ENCODE measurements around the gene TRAPPC3L.

Gene TRAPPC3L

DNA sequence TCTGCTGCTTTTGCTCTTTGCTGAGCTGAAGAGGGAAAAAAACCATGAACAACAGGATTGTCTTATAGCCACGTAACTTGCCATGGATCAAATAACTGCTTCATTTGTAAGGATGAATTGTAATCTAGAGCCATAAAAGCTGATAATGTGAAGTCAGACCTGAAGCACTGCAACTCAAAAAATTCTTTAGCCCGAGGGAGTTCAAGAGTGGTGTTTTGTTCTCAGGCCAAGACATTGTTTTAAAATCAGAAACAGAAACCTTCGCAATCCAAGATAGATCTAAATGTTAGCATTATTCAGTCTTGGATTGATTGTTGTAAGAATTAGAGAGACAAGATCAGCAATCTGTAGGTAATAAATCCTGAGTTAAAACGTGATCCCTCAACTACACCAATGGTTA is at the start of gene TRAPPC3L:
Gene TRAPPC3L (minus strand): TSS at position 34 of the 400 bp plus-strand sequence. CDS start 170 bp downstream, outside the sequence.
- H3K4me3 ChIP-seq = no peak within 1 kb of the TSS
- H3K9ac ChIP-seq (ENCODE audit: insufficient read length) = peak within 1 kb of the TSS; percentile 36
- no peak for DNase-seq (ENCODE audit: low read depth, low spot score)

DNA sequence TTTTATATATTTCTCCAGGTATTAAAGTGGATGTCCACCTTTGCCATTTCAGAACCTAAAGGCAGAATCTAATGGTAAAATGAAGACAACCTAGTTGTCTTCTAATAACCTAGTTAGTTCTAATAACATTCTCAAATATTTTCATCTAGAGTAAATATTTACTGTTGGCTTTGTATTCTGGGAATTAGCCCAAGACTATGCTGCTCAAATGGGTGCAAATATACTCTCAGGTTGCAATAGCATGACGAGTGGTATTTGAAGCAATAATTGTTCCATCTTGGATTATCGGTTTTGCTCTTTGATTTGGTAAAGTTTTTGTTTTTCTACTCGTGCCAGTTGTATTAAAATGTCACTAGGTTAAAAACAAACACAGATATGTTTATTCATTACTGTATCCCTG is 49.8 kb upstream of the TRAPPC3L start:
- H3K36me3 ChIP-seq (ENCODE audit: insufficient read depth, low read length) = peaks cover 32% of the 10 kb centered on the region

More for the DNA sequence above, at the start of gene TRAPPC3L:
- Histone ChIP-seq H3K9me3 (ENCODE audit: low read depth, low read length) (no peaks in the 10 kb centered on the region), H3K27ac (no peak within 1 kb of the TSS), H3K36me3 (ENCODE audit: insufficient read depth, low read length) (no peaks in the 10 kb centered on the region)
- TF ChIP-seq EZH2 (IDR thresholded peaks at IDR 0.05) (no peak), FOXP2 (optimal IDR thresholded peaks at IDR 0.05; ENCODE audit: control extremely low read depth, extremely low read length, insufficient read depth) (no peak), POLR2AphosphoS5 (IDR thresholded peaks at IDR 0.05; ENCODE audit: borderline replicate concordance, low read depth, low read length) (no peak)

DNA sequence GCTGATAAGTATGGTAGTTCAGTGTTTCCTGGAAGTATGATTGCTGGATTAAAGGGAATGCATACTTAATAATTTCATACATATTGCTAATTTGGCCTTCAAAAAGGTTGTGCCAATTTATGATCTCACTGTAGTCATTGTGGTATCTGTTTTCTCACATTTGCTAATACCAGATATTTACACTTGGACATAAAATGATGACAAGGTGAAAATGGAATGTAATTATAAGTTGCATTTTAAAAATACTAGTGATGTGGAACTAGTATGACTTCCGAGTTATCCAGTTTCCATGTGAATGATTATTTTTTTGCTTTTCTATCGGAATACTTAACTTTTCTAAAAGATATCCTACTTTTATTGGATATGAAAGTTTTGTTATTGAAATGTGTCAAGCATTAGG is 41.3 kb upstream of the TRAPPC3L start:
- Histone ChIP-seq H3K27ac (no peak overlapping the region), H3K36me3 (ENCODE audit: insufficient read depth, low read length) (peaks cover 72% of the 10 kb centered on the region), H3K9ac (ENCODE audit: insufficient read length) (no peak overlapping the region), H3K4me3 (no peak overlapping the region), H3K9me3 (ENCODE audit: low read depth, low read length) (no peaks in the 10 kb centered on the region)
- TF ChIP-seq POLR2AphosphoS5 (IDR thresholded peaks at IDR 0.05; ENCODE audit: borderline replicate concordance, low read depth, low read length) (no peak), FOXP2 (optimal IDR thresholded peaks at IDR 0.05; ENCODE audit: control extremely low read depth, extremely low read length, insufficient read depth) (no peak), EZH2 (IDR thresholded peaks at IDR 0.05) (no peak)
- DNase-seq (ENCODE audit: low read depth, low spot score) = no peak

More for the DNA sequence above, 49.8 kb upstream of the TRAPPC3L start:
- H3K9ac ChIP-seq (ENCODE audit: insufficient read length) = no peak overlapping the region
- no peak overlapping the region for H3K4me3 ChIP-seq
- TF ChIP-seq EZH2 (IDR thresholded peaks at IDR 0.05) (no peak), FOXP2 (optimal IDR thresholded peaks at IDR 0.05; ENCODE audit: control extremely low read depth, extremely low read length, insufficient read depth) (no peak), POLR2AphosphoS5 (IDR thresholded peaks at IDR 0.05; ENCODE audit: borderline replicate concordance, low read depth, low read length) (no peak)
- no peak overlapping the region for H3K27ac ChIP-seq
- no peaks in the 10 kb centered on the region for H3K9me3 ChIP-seq (ENCODE audit: low read depth, low read length)
- DNase-seq (ENCODE audit: low read depth, low spot score) = no peak

- Histone ChIP-seq H3K36me3 (ENCODE audit: insufficient read depth, low read length) (peaks cover 72% of the 10 kb centered on the region), H3K4me3 (no peak overlapping the region), H3K9me3 (ENCODE audit: low read depth, low read length) (no peaks in the 10 kb centered on the region), H3K27ac (no peak overlapping the region), H3K9ac (ENCODE audit: insufficient read length) (no peak overlapping the region)
- TF ChIP-seq EZH2 (IDR thresholded peaks at IDR 0.05) (no peak), FOXP2 (optimal IDR thresholded peaks at IDR 0.05; ENCODE audit: control extremely low read depth, extremely low read length, insufficient read depth) (no peak)
- DNase-seq (ENCODE audit: low read depth, low spot score) = no peak
Measured at GRCh38 chr6:116586276-116586675, 40.8 kb upstream of the TRAPPC3L start.

- Histone ChIP-seq H3K9me3 (ENCODE audit: low read depth, low read length) (no peaks in the 10 kb centered on the region), H3K27ac (0 out of 2 replicates have a peak overlapping the region, but pooled peaks have one; percentile 26), H3K36me3 (ENCODE audit: insufficient read depth, low read length) (peaks cover 64% of the 10 kb centered on the region), H3K9ac (ENCODE audit: insufficient read length) (no peak overlapping the region), H3K4me3 (no peak overlapping the region)
- no peak for TF ChIP-seq FOXP2 (optimal IDR thresholded peaks at IDR 0.05; ENCODE audit: control extremely low read depth, extremely low read length, insufficient read depth)
- DNase-seq (ENCODE audit: low read depth, low spot score) = no peak
Measured at GRCh38 chr6:116580198-116580597, 34.7 kb upstream of the TRAPPC3L start.

DNA sequence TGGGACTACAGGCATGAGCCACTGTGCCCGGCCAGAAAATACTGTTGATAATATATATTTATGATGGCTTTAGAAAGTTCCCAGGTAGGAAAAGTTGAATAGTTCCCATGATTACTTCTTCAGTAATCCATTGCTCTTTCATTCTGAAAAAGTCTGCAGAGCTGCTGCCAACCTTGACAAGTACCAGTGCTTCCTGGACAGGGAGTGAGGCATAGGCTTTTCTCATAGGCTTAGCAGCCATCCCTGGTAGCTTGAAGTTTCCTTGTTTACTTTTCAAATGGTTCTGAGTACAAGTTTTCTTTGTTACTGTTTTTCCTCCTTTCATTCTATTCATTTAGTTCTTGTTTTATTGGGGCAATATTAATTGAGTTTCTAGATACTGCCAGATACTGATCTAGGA is 33.7 kb upstream of the TRAPPC3L start:
- H3K36me3 ChIP-seq (ENCODE audit: insufficient read depth, low read length) = peaks cover 60% of the 10 kb centered on the region
- DNase-seq (ENCODE audit: low read depth, low spot score) = no peak
- no peak for TF ChIP-seq EZH2 (IDR thresholded peaks at IDR 0.05)
- TF ChIP-seq FOXP2 (optimal IDR thresholded peaks at IDR 0.05; ENCODE audit: control extremely low read depth, extremely low read length, insufficient read depth) = no peak
- no peak for TF ChIP-seq POLR2AphosphoS5 (IDR thresholded peaks at IDR 0.05; ENCODE audit: borderline replicate concordance, low read depth, low read length)

DNA sequence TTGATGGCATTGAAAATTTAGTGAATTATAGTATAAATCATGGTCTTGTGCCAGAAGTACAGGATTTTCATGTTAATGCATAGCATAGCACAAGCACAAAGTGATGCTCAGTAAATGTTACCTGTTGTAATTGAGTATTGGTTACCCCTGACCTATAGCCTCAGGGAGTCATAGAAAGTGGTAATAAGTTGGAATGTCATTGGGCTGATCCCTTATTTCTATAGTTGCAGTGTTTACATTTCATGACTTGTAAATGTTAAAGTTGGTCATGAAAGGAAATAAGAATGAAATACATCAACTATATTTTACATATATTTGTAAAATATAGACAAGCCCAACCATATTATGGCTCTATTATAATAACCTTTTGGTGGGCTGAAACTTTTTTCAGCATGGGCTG is 32.9 kb upstream of the TRAPPC3L start:
- no peak for TF ChIP-seq POLR2AphosphoS5 (IDR thresholded peaks at IDR 0.05; ENCODE audit: borderline replicate concordance, low read depth, low read length)
- no peak for TF ChIP-seq FOXP2 (optimal IDR thresholded peaks at IDR 0.05; ENCODE audit: control extremely low read depth, extremely low read length, insufficient read depth)
- TF ChIP-seq EZH2 (IDR thresholded peaks at IDR 0.05) = no peak
- no peaks in the 10 kb centered on the region for H3K9me3 ChIP-seq (ENCODE audit: low read depth, low read length)
- no peak overlapping the region for H3K27ac ChIP-seq
- no peak for DNase-seq (ENCODE audit: low read depth, low spot score)
- H3K4me3 ChIP-seq = no peak overlapping the region
- H3K9ac ChIP-seq (ENCODE audit: insufficient read length) = no peak overlapping the region
- peaks cover 57% of the 10 kb centered on the region for H3K36me3 ChIP-seq (ENCODE audit: insufficient read depth, low read length)

More for the DNA sequence above, 33.7 kb upstream of the TRAPPC3L start:
- Histone ChIP-seq H3K27ac (no peak overlapping the region), H3K9ac (ENCODE audit: insufficient read length) (no peak overlapping the region), H3K9me3 (ENCODE audit: low read depth, low read length) (no peaks in the 10 kb centered on the region), H3K4me3 (no peak overlapping the region)

DNA sequence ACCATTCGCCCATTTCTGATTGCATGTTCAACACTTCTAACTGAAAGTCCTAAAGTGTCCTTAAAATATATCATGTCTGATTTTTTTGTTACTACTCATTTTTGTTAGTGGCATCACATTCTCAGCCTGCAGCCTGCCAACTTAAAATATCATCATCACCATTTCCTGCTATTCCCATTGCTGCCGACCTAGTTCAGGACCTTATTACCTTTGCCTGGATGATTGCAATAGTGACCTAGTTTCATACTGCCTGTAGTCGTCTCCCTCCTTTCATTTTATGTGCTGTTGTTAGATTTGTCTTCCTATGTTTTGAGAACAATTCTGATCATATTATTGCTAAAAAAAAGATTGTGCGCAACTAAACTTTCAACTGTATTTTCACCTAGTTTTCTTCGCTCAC is 32.0 kb upstream of the TRAPPC3L start:
- Histone ChIP-seq H3K9me3 (ENCODE audit: low read depth, low read length) (no peaks in the 10 kb centered on the region), H3K9ac (ENCODE audit: insufficient read length) (no peak overlapping the region), H3K27ac (no peak overlapping the region), H3K36me3 (ENCODE audit: insufficient read depth, low read length) (peaks cover 57% of the 10 kb centered on the region), H3K4me3 (no peak overlapping the region)
- no peak for DNase-seq (ENCODE audit: low read depth, low spot score)
- TF ChIP-seq FOXP2 (optimal IDR thresholded peaks at IDR 0.05; ENCODE audit: control extremely low read depth, extremely low read length, insufficient read depth) (no peak), POLR2AphosphoS5 (IDR thresholded peaks at IDR 0.05; ENCODE audit: borderline replicate concordance, low read depth, low read length) (no peak), EZH2 (IDR thresholded peaks at IDR 0.05) (no peak)

DNA sequence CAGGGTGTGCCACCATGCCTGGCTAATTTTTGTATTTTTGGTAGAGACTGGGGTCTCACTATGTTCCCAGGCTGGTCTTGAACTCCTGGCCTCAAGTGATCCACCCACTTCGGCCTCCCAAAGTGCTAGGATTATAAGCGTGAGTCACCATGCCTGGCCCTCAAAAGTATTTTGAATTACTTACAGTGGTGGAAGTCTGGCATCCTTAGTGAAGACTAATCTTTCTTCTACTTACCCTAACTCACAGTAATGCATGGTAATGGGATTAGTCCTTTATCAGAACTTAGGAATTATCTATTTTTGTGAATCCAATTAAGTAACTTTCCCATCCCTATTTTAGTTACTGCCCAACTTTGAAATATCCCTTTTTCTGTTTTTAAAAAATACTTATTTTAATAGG is 29.7 kb upstream of the TRAPPC3L start:
- no peak for DNase-seq (ENCODE audit: low read depth, low spot score)
- H3K4me3 ChIP-seq = no peak overlapping the region
- H3K9ac ChIP-seq (ENCODE audit: insufficient read length) = no peak overlapping the region
- no peak for TF ChIP-seq POLR2AphosphoS5 (IDR thresholded peaks at IDR 0.05; ENCODE audit: borderline replicate concordance, low read depth, low read length)
- TF ChIP-seq EZH2 (IDR thresholded peaks at IDR 0.05) = no peak
- no peak for TF ChIP-seq FOXP2 (optimal IDR thresholded peaks at IDR 0.05; ENCODE audit: control extremely low read depth, extremely low read length, insufficient read depth)
- no peaks in the 10 kb centered on the region for H3K9me3 ChIP-seq (ENCODE audit: low read depth, low read length)
- no peak overlapping the region for H3K27ac ChIP-seq
- H3K36me3 ChIP-seq (ENCODE audit: insufficient read depth, low read length) = peaks cover 43% of the 10 kb centered on the region

All from SK-N-MC (cell line).